NCI-H2107 treated with DMSO at 0.1 percent for 48 hours (cell line): Measurements from ENCODE around the gene TLR8.
A peak's percentile ranks its signal among the peaks of the same experiment; 100 is the strongest.

Experiments
- DNase-seq: peaks from one replicate; lab custom pipeline; 2025; ENCODE audit not compliant: unreplicated experiment; lab: John Stamatoyannopoulos, UW

TLR8 gene

DNA sequence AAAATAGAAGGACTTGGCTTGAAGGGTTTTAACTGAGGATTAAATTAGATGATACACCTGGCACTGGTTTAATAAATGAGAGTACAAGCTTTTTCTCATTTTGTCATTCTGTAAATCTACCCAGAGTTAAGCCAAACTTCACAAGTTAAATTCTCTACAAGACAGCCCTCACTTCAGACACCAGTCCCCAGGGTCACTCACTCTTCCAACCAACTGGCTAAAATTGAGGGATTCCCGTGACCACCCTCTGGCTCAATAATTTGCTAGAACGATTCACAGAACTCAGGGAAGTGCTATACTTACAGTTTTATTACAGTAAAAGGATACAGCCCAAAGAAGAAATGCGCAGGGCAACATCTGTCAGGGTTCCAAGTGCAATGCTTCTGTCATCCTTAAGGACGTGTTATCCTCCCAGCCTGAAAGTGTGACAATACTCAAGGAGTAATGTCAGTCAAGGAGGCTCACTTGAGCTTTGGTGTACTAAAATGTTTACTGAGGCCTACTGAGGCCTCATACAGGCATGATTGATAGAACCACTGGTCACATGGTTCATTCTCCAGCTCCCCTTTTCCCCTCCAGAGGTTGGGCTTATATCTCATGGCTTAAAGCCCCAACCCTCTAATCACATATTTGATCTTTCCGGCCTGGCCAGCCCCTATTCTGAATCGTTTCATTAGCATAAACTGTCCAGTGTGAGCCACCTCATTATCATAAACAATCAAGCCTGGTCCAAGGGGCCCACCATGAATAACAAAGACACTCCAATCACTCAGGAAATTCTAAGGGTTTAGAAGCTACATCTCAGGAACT lies 58.9 kb downstream of the TLR8 start:
- no peak for DNase-seq

DNA sequence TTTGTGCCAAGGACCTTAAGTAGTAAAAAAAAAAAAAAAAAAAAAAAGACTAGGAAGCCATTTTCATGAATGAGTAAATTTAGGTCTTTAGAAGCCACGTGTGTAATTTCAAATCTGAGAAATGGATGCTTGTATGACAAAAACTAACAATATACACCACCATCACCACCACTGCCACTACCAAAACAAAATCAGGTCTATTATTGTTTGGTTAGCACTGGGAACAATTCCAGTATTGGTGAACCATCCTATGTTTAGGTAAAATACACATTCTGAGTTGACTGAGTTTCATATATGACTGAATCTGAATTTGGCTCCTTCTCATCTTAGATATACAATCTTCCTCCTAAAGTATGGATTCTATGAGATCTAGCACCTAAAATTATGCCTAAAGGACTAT lies 59.7 kb downstream of the TLR8 start:
- DNase-seq: no peak

DNA sequence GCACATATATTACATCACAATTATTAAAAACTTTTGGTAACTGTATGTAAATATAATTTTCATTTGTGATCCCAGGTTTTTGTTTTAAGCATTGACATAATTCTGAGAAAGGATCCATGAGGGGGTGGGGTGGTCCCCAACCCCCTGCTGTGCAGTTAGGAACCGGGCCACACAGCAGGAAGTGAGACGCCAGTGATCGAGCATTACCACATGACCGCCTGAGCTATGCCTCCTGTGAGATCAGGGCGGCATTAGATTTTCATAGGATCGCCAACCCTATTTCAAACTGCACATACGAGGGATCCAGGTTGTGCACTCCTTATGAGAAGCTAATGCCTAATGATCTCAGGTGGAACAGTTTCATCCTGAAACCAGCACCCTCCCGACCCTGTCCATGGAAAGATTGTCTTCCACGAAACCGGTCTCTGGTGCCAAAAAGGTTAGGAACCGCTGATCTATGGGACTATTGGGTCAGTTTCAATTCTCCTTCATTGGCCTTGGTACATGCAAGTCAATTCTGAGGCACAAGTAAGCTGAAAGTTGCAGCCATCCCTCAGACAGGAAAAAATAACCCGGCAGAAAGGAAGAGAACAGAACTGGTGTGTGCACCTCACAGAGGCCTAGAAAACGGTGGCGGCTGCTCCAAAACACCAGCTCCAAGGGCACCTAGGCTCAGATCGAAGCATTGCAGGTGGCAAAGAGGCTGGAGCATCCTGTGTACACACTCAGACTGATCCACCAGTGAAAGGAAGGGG lies 61.5 kb downstream of the TLR8 start:
- DNase-seq: no peak

DNA sequence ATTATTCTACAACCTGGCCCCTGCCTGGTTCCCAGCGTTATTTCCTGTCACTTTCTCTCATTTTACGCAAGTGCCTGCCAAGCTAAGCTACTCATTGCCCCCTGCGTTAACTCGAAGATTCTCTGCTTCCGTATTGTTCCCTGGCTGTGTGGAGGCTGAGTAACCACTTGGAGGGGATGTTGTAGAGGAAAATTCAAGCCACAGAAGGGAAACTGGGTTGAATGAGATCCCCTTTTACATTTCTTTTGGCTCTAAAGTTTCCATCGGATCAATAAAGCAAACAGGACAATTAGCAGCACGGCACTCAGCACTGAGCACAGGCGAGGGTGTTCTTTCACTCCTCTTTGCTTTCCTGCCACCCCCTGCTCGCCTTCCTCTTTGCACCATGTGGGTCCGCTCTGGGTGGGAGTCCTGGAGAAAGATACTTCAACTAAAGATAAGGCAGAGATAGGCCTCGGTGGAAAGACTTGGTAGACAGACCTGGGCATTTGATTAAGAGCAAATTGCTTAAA lies 64.3 kb downstream of the TLR8 start:
- DNase-seq: peak; percentile 73

DNA sequence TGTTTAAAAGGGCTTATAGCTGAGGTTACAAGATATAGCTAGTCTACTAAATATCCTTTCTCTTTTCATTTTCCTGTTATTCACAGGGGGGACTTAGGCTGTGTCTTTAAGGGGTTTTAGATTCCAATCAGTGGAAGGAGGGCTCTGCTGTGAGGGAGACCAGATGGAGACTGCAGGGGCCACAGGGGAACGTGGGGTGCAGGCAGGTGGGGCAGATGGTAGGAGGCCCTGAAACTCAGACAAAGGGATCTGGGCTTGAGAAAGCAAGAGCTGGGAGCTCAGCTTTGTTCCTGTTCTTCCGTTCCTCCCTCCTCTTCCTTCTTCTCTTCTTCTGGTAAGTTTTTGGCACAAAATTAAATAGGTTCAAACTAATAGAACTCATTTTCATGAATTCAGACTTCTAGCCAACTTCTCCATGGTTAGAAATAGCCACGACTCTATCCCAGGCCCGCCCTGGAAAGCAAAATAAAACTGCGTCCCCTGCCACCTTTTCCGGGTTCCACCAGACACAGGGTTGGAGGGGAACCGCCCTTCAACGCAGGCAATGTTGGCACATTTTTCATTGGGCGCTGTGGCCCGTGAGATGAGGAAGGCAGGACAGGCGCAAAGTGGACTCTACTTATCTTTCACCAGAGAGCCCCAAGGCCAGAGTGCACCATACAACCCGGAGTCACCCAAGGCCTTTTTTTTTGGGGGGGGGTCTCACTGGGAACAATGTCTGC lies 65.0 kb downstream of the TLR8 start:
- no peak for DNase-seq

DNA sequence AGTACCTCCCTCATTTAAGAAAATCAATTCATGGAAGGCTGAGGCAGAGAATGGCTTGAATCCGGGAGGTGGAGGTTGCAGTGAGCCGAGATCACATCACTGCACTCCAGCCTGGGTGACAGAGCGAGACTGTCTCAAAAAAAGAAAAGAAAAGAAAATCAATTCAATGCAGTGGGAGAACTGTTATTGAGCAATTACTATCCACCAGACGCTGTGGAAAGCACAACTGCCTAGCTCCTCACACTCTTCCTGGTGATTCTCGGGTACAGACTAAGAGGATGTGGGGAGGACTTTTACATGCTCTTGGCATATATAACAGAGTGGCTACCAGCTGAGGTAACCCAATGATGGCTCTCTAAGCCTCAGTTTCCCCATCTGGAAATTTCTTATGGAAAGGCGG lies 65.8 kb downstream of the TLR8 start:
- DNase-seq: no peak
